GM18508 (cell line): ENCODE results near the gene FXYD6.

Experiments
- ATAC-seq: cut with Tn5 transposase; IDR thresholded peaks from one replicate; pipeline ENCODE4 v1.9.1; 2021; ENCODE audit warnings: moderate number of reproducible peaks; ENCODE audit not compliant: insufficient read depth, unreplicated experiment

Gene FXYD6

GRCh38 chr11:117833401-117833891, 43.0 kb downstream of the FXYD6 start:
- ATAC-seq = no peak

DNA sequence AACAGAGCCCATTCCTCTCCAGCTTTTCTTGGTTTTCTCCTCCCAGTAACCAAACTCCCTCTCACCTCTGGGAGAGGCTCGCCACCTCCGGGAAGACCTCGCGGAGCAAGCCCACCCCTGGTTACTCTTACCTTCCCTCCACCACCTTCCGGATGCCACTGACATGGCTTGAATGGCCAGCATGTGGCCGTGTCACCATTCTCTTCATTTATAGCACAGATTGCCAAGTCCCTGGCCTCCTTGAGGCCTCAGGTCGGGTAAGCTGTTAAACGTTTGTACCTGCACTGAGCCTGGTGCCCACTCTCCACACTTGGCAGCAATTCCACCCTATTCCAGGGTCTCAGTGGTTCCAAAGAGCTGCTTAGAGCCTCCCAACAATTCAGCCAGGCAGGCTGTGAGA, 43.9 kb downstream of the FXYD6 start:
- ATAC-seq = no peak

- no peak for ATAC-seq
Observed at GRCh38 chr11:117831661-117832415, 44.6 kb downstream of the FXYD6 start.

DNA sequence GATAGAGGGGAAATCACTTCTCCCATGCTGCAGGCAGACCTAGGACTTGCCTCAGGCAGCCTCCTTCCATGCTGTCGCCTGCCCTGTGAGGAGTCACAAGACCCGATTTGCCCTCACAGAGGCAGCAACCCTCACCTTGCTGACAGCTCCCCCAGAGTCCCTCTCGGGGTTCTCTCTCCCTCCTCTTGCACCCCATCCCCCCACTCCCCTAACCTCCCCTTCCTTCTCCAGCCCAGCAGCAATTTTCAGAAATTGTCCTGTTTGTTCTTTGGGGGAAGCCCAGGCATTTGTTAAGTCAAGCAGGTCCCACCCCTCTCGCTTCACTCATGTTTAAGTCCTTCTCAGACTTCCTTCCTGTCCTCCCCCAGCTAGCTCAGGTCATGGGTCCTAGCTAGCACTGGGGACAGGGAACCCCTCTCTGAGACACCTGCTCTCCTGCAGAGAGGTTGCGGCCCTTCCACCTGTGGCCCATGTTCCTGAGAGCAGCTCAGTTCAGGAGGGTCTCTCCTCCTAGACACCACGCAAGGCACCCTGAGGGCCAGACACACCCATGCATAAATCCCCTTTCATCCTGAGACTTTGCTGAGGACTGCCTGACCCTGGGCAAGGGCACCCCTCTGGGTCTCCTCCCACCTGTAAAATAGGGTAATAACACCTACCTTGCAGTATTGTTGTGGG, 45.6 kb downstream of the FXYD6 start:
- ATAC-seq = no peak

- ATAC-seq = no peak
Observed at GRCh38 chr11:117830072-117830471, 46.4 kb downstream of the FXYD6 start.

DNA sequence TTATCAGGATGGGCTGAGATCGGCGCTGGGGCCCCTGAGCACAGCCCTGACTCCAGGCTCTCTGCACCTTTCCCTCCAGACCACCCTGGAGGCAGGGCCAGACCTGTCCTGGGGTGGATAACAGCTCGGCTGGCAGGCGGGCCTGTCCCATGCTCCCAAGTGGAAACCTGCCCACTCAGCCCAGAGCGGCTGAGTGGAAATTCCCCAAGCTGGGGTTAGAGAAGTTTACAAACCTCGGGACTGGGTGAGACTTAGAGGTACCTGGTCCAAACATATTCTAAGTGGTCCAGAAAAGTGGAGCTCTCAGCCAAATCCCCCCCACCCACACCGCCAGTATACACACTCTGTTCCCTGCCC, 47.1 kb downstream of the FXYD6 start:
- ATAC-seq = no peak

DNA sequence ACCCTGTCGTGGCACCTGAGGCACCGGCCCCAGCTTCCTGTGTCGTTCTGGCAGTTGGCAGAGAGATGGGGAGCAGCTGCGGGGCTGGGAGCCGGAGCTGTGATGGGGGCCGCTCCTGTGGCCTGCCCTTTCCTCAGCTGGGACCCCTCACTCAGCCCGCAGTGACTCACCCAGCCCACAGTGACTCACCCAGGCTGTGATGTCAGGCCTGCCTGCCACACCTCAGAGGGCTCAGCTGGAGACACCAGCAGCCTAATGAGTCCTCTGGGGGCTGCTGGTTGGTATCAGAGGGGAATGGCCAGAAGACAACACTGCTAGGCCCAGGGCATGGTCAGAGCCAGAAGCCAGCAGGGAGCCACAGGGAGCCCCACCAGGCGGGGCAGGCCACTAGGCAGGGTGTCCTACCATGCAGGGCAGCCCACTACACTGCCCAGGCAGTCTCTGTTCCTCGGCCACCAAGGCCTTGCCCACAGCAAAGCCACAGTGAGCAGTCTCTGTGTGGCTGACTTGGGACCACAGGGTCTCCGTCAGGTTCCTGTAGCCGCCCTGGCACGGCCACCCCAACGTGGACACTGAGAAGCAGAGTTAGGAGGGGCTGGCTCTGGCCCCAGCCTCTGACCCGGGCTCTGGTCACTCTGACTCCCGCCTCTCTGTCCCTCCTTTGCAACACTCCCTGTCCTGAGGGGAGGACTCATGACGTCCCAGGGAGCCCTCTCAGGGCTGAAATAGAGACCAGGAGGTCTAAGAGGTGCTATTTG, 47.7 kb downstream of the FXYD6 start:
- ATAC-seq = no peak

GRCh38 chr11:117827521-117828511, 48.6 kb downstream of the FXYD6 start:
- ATAC-seq = no peak

- no peak for ATAC-seq
Observed at GRCh38 chr11:117826832-117827231, 49.6 kb downstream of the FXYD6 start.

- ATAC-seq = no peak
Observed at GRCh38 chr11:117826190-117826570, 50.3 kb downstream of the FXYD6 start.

DNA sequence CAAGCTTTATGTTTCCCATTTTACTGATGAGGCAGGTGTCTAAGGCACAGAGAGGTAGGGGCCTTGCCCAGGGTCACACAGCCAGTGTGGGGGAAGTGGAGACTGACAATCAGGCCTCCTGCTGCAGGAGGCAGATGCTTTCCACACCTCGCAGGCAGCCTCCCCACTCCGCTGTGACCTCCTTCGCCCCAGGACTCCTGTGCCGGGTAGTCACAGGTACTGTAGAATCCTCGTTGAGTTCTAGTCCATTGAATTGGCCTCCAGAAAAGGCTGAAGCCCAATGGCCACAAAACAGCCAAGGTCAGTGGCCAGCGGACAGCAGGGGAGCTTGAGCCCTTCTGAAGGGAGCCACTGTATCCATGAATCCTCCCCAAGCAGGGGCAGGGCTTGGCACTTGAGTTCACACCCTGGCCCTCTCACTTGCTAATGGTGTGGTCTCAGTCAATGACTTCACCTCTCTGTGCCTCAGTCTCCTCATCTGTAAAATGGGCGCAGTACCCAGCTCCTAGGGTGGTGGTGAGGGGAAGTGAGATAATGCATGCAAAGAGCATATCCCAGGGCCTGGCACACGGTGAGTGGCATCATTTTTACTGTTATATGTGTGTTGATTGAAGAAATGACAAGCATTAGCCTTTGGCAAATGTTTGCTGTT, 50.8 kb downstream of the FXYD6 start:
- no peak for ATAC-seq

- no peak for ATAC-seq
Observed at GRCh38 chr11:117824571-117825537, 51.6 kb downstream of the FXYD6 start, which contains the start of gene FXYD2. FXYD2 (minus strand) TSS chr11:117824744; CDS start chr11:117824678, 66 bp downstream.

DNA sequence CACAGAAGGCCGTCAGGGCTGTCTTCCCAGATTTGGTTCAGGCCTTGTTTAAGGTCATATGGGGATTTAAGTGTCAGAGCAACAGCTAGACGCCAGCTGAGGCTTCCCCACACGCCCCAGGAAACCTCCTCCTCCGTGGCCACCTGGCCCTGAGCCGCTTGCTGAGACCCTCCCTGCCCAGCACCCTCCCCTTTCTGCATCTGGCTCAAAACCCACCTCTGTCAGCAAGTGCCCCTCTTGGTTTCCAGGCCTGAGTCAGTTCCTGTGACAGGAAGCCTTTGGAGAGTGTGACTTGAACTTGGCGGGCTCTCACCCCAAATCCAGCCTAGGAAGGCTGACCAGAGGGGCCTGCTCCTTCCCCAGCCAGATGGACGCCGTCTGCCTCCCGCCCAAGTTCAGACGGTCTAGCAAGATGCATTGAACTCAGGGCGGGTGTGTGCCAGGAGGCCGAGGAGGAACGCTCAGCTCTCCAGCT, 52.5 kb downstream of the FXYD6 start:
- no peak for ATAC-seq

GRCh38 chr11:117823294-117823945, 53.0 kb downstream of the FXYD6 start:
- ATAC-seq = no peak

- no peak for ATAC-seq
Observed at GRCh38 chr11:117822074-117823033, 54.1 kb downstream of the FXYD6 start.

DNA sequence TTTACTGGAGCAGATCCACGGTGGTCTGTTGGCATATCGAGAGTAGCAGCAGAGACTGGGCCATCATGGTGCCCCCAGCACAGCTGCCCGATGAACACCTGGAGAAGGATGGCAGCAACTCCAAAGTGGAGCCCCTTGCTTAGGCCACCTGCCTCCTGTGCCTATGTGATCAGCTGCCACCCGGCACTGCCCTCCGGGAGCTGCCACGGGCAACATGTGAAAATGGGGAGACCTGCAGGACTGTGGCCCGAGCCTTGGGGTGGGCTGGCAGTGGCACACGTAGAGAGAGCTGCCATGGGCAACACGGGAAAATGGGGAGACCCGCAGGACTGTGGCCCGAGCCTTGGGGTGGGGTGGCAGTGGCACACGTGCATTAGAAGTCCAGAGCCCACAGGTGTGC, 55.0 kb downstream of the FXYD6 start:
- no peak for ATAC-seq

DNA sequence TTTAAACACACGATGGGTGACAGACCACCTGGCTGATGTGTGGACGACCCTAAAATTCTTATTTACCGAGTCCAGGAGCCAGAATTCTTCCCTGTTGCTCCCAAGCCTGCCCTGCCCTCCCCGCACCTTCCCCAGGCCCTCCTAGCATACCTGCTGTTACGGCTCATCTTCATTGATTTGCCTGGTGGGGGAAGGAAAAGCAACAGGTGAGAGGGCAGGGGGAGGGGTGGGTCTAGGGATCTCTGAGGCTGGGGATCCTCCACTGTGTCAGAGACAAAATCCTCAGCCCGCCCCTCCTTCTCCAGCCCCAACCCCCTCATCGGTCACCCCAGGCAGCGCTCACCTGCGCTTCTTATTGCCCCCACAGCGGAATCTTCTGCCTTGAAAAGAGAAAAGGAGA, 55.9 kb downstream of the FXYD6 start:
- ATAC-seq = no peak
